HL-60 (cell line): ENCODE data around the gene THEM4.
"Not testable (repeated sequence)": the region's sequence is repeated elsewhere in the genome, so short reads cannot be mapped to it uniquely, and the experiment has no call there.

Experiments used
- DNase-seq, 2 experiments: peaks; one replicate each; pipeline ENCODE4 v3.0.0-alpha.2; 2010 to 2020; ENCODE audit warnings: low read depth in 1 of 2, low spot score in 1 of 2
- H3K27ac ChIP-seq: fragments of 250-450 bp; sonication (Bioruptor Pico); replicated peaks from 2 replicates; pipeline ENCODE4 v1.5.1; 2020; ENCODE audit warnings: mild to moderate bottlenecking, moderate library complexity
- H3K27me3 ChIP-seq: fragments of 250-450 bp; sonication (Bioruptor Pico); 2 replicates; pipeline ENCODE4 v1.5.1; 2021; ENCODE audit warnings: mild to moderate bottlenecking, moderate library complexity; ENCODE audit not compliant: insufficient read depth, poor library complexity, severe bottlenecking
- H3K4me3 ChIP-seq: replicated peaks from 2 replicates; pipeline ENCODE4 v1.5.1; 2011; ENCODE audit warnings: mild to moderate bottlenecking, control low read depth, low read length; ENCODE audit not compliant: insufficient read depth
- CTCF ChIP-seq: IDR thresholded peaks from one replicate; pipeline ENCODE4 v1.5.1; 2011; ENCODE audit warnings: low read length, control low read depth, inconsistent platforms; ENCODE audit not compliant: insufficient read depth
- GABPA ChIP-seq: IDR thresholded peaks from 2 replicates; pipeline ENCODE4 v1.6.1; 2012; ENCODE audit warnings: low read depth
- POLR2AphosphoS5 ChIP-seq: IDR thresholded peaks from 2 replicates; pipeline ENCODE4 v1.6.1; 2012; ENCODE audit warnings: low read depth
- REST ChIP-seq: IDR thresholded peaks from 2 replicates; pipeline ENCODE4 v1.6.1; 2012; ENCODE audit warnings: low read depth; ENCODE audit not compliant: insufficient replicate concordance
- SPI1 ChIP-seq: IDR thresholded peaks from 2 replicates; pipeline ENCODE4 v1.6.1; 2012; ENCODE audit warnings: low read depth, mild to moderate bottlenecking, borderline replicate concordance

Gene THEM4

GRCh38 chr1:151888972-151889570, 20.2 kb downstream of the THEM4 start:
- TF ChIP-seq POLR2AphosphoS5 (no peak), REST (no peak), GABPA (no peak), CTCF (peak; percentile 6), SPI1 (no peak)
- no peak for DNase-seq
- Histone ChIP-seq H3K27me3 (no peaks in the 10 kb centered on the region), H3K27ac (no peak overlapping the region), H3K4me3 (no peak overlapping the region)

DNA sequence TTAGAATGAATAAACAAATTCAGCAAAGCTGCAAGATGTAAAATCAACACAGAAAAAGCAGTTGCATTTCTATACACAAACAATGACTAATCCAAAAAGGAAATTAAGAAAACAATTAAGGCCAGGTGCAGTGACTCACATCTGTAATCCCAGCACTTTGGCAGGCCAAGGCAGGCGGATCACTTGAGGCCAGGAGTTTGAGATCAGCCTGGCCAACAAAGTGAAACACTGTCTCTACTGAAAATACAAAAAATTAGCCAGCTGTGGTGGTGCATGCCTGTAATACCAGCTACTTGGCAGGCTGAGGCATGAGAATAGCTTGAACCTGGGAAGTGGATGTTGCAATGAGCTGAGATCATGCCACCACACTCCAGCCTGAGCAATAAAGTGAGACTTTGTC, 22.3 kb downstream of the THEM4 start:
- TF ChIP-seq CTCF = no peak
- no peak for TF ChIP-seq GABPA
- no peak for TF ChIP-seq SPI1
- no peak for TF ChIP-seq REST
- TF ChIP-seq POLR2AphosphoS5 = no peak
- Histone ChIP-seq H3K27me3 (no peaks in the 10 kb centered on the region), H3K4me3 (no peak overlapping the region), H3K27ac (no peak overlapping the region)
- no peak for DNase-seq

DNA sequence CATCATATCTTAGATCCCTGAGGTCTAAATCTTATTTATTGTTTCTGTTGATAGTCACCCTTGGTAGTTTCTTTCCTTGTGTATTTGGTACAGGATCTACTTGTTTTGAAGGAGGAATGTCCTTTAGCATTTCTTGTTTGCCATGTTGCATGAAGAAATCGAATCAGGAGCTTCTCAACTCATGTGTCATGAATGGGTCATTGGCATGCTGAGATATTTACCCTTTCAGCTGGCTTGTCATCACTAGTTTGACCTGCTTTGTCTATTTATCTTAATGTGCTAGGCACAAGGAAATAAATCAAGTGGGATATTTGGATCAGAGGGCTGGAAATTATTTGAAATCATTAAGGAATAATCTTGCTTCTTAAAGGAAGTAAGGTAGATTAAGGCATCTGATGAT, 23.8 kb downstream of the THEM4 start:
- Histone ChIP-seq H3K27me3 (no peaks in the 10 kb centered on the region), H3K4me3 (no peak overlapping the region), H3K27ac (no peak overlapping the region)
- DNase-seq = no peak
- TF ChIP-seq CTCF (no peak), POLR2AphosphoS5 (no peak), GABPA (no peak), SPI1 (no peak), REST (no peak)

- H3K4me3 ChIP-seq, H3K27me3 ChIP-seq, DNase-seq, H3K27ac ChIP-seq: not testable (repeated sequence)
These were observed 24.4 kb downstream of the THEM4 start for GRCh38 chr1:151884879-151885278.

GRCh38 chr1:151884445-151884844, 24.9 kb downstream of the THEM4 start:
- DNase-seq, H3K4me3 ChIP-seq, H3K27ac ChIP-seq, H3K27me3 ChIP-seq: not testable (repeated sequence)

DNA sequence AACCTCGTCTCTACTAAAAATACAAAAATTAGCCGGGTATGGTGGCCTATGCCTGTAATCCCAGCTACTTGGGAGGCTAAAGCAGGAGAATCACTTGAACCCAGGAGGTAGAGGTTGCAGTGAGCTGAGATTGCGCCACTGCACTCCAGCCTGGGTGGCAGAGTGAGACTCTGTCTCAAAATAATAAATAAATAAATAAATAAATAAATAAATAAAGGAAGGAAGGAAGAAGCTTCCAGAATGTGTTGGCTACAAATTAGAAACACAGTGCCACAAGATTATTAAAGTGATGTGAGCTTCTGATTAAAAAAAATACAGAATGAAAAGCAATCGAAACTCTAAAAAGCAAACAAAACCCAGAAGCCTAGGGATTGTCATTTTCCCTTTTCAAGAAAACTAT, 25.4 kb downstream of the THEM4 start:
- not testable (repeated sequence) for DNase-seq, H3K27me3 ChIP-seq, H3K27ac ChIP-seq, H3K4me3 ChIP-seq
